Superior temporal gyrus (tissue), 1 donor: ENCODE measurements around the gene TM4SF20.
"Not testable (repeated sequence)": the region's sequence is repeated elsewhere in the genome, so short reads cannot be mapped to it uniquely, and the experiment has no call there.

Experiments
- DNase-seq: peaks from one replicate; pipeline ENCODE4 v3.0.0-alpha.2; 2016; ENCODE audit errors: extremely low spot score

The TM4SF20 gene

DNA sequence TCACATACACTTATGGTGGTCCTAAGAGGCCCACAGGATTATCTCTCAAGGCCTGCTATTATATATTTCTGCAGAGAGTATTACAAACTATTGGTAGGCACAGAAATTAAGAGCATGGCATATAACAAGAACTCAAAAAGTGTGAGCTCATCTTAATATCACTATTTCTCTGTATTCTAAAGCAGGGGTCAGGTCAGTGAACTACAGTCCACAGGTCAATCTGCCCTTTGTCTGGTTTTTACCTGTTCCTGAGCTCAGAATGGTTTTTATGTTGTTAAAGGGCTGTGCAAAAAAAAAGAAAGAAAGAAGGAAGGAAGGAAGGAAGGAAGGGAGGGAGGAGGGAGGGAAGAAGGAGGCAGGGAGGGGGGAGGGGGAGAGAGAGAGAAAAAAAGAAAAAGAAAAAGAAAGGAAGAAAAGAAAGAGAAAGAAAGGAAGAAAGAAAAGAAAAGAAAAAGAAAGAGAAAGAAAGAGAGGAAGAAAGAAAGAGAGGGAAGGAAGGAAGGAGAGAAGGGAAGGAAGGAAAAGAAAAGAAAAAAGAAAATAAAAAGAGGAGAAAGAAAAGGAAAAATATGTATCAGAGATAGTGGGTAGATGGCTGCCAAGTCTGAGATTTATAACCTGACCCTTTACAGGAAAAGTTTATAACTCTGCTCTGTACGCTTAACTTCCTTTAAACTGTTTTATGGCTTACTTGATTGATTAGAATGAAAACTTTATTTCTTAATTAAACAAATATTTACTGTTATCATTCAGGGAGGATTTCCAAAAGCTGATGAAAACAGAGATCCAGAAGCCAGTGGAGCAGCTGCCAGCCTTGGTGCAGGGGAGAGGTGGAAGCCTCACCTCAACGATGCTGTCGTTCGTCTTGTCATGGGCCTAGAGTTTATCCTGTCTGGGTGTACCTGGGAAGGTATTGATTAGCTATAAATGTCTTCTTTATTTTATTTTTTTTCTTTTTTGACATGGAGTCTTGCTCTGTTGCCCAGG, 19.9 kb upstream of the TM4SF20 start:
- DNase-seq: no peak

DNA sequence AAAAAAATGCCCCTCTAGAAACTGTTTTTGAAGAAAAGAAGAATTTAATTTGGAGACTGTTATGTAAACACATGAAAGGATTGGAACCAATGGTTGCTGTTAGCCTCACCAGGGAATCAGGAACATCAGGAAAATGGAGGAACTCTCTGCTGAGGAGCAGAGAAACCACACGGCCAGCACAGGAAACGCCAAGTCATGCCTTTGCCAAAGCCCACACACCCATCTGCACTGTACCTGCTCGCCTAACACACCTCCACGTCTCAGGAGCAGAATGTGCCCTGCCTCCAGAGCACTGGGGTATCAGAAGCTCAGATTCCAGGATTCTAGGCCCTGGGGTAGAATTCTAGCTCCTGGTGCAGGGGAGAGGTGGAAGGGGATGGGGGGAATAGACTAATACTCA, 18.5 kb upstream of the TM4SF20 start:
- no peak for DNase-seq

- no peak for DNase-seq
Measured at GRCh38 chr2:227395556-227395955, 16.4 kb upstream of the TM4SF20 start.

GRCh38 chr2:227394401-227394800, 15.3 kb upstream of the TM4SF20 start:
- no peak for DNase-seq

GRCh38 chr2:227390468-227391256, 11.6 kb upstream of the TM4SF20 start:
- DNase-seq: no peak

- DNase-seq: no peak
Measured at GRCh38 chr2:227389661-227390060, 10.6 kb upstream of the TM4SF20 start.

DNA sequence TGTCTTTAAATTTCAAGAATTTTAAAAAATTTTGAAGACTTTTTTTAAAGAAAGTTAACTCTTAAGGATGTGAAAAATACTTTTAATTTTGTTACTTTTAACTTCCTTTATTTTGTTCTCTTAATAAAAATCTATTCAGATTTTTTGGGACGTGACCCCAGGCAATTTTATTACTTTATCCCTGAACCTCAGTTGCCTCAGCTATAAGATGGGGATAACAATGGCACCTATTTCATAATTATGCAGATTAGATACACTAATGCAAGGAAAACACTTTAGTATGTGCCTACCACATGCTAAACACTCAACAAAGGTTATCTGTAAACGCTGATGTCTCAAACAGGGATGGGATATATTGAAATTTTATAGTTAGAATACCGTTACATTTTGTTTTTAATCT, 10.1 kb upstream of the TM4SF20 start:
- no peak for DNase-seq

GRCh38 chr2:227388537-227389011, 9.5 kb upstream of the TM4SF20 start:
- DNase-seq: no peak

DNA sequence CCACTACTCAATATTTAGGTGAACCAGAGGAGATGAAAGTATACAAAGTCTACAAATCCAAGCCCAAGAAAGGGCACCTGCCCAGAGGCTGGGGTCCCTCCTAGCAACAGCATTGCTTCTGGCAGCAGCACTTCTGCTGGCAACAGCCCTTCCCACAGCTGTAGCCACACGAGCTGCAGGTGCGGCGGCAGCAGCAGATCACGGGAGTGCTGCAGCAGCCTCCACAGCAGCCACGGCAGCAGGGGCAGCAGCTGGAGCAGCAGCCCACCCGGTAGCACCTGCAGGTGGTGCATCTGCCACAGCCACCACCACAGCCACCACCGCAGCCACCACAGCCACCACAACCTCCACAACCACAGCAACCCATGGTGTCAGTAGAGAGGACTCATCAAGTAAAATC, 8.5 kb upstream of the TM4SF20 start, which contains the start of gene SCYGR1:
SCYGR1 (minus strand) TSS at position 367 of the 400 bp plus-strand sequence; CDS start at position 367, 0 bp downstream.
- not testable (repeated sequence) for DNase-seq

GRCh38 chr2:227386630-227387029, 7.5 kb upstream of the TM4SF20 start:
- no peak for DNase-seq

DNA sequence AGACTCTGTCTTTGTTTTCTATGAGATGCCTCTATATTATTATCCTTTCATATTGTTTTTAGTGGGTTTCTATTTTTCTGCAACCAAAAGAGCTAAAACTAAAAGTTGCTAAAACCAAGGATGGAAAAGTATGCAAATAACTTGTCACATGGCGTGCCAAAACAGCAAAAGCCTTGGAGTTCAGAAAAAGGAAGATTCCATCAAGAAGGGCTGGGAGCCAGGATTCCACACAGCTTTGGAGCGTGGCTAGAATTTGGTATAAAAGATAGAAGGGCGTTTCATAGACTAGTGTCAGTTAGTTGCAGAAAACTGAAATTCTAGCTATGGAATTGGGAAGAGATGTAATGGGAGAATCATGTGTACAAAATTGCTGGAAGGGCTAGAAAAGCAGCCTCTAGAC, 4.6 kb upstream of the TM4SF20 start:
- no peak for DNase-seq

DNA sequence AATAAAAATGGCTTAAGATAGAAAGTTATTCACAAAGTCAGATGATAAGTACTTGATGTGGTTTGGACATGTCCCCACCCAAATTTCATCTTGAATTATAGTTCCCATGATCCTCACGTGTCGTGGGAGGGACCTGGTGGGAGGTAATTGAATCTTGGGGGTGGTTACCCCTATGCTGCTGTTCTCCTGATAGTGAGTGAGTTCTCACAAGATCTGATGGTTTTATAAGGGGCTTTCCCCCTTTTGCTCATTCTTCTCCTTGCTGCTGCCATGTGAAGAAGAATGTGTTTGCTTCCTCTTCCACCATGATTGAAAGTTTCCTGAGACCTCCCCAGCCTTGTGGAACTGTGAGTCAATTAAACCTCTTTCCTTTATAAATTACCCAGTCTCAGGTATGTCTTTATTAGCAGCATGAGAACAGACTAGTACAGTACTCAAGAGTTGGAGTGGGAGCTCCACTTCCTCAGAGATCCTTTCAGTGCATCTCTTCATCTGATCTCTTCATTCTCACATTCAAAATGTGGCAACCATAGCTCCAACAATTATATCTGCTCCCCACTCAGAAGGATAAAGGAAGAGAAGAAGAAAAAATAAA, 3.2 kb upstream of the TM4SF20 start:
- not testable (repeated sequence) for DNase-seq

GRCh38 chr2:227378371-227378782, 729 bp downstream of the TM4SF20 start:
- DNase-seq: no peak

DNA sequence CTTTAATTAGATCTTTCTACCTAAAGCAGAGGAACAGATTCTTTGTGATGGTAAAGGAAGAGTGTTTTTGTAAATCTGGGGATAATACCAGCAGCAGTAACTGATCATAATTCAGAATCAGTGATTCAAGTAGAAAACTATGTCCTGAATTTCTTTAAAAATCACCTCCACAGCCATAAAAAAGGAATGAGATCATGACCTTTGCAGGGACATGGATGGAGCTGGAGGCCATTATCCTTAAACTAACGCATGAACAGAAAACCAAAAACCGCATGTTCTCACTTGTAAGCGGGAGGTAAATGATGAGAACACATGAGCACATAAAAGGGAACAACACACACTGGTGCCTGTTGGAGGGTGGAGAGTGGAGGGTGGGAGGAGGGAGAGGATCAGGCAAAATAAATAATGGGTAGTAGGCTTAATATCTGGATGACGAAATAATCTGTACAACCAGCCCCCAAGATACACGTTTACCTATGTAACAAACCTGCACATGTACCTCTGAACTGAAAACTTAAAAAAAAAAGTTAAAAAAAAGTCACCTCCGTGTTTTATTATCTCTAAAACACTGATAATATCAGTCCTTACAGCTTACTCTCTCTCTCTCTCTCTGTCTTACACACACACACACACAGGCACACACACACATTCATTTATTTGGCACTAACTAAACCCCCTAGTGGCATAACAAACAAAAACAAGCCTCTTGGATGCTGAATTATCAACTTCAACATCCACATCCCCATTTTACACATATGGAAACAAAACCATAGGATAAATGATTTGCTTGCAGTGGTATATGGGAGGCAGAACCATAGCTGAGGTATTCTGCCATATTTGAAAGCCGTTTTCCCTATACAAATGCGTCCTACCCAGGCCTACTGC, 1.4 kb downstream of the TM4SF20 start:
- no peak for DNase-seq

DNA sequence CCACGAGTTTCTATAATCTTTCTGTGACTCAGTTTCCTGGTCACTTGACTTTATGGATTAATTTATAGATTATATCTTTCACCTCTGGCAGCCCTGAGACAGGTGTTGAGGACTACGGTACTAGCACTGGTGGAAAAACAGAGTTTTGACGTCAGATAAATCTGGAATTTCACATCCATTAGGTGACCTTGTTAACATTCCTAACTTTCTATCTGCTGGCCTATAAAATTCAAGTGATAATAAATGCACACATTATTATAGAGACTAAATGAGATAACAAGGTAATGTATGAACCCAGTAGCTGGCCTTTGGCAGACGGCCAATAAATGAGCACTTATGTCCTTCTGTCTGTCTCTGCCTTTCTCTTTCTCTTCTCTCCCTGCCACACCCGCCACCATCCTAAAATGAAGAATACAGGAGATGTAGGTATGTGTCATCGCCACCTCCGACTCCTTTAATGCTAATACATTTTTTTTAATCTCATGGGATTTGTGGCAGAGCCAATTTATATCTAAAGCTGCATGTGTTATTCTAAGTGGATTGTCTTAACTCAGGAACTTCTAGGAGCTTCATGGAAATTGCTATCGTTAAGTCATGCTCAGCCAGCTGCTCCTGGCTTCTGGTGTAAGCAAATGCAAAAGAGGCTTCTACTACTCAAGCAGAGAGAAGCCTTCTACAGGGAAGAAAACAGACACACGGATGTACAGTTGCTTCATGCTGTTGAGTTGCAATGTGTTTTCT, 2.3 kb downstream of the TM4SF20 start:
- DNase-seq: no peak

GRCh38 chr2:227374158-227374557, 4.9 kb downstream of the TM4SF20 start:
- DNase-seq: peak; percentile 8

DNA sequence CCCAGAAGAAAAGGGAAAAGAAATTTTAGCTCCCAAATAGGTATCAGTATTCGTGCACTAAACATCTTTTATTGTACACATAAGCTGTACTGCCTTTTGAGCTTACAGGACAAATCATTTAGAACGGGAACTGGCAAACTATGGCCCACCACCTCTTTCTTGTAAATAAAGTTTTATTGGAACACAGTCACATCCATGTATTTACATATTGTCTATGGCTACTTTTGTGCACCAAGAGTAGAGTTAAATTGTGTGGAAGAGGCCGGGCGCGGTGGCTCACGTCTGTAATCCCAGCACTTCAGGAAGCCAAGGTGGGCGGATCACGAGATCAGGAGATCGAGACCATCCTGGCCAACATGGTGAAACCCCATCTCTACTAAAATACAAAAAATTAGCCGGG, 5.7 kb downstream of the TM4SF20 start:
- no peak for DNase-seq

GRCh38 chr2:227370791-227371312, 8.3 kb downstream of the TM4SF20 start:
- DNase-seq: no peak

GRCh38 chr2:227370092-227370491, 9.0 kb downstream of the TM4SF20 start:
- no peak for DNase-seq

GRCh38 chr2:227368574-227368973, 10.5 kb downstream of the TM4SF20 start:
- DNase-seq: no peak
